CD4-positive, alpha-beta T cell treated with Interleukin-21 for 1 hour (primary cell): ENCODE measurements around the gene FRMPD4.

Experiments
- DNase-seq: peaks from one replicate; pipeline ENCODE4 v3.0.0-alpha.2; 2020

Gene FRMPD4

DNA sequence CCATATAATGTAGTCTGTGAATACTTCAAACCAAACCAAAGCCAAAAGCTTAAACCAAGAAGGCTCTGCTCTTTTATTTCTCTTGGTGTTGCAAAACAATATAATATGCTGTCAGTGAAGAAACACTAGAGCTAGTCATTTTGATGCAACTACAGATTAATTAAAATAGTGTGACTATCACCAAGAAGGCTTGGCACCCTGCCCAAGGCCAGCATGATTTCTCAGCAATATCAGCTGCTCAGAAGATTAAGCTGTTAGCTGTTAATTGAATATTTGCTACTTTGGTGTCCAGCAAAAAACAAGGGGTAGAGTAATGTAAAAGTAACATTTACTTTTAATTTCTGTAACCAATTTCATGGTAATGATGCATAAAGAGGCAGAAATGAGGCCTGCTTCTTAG lies 548.1 kb downstream of the FRMPD4 start:
- no peak for DNase-seq

DNA sequence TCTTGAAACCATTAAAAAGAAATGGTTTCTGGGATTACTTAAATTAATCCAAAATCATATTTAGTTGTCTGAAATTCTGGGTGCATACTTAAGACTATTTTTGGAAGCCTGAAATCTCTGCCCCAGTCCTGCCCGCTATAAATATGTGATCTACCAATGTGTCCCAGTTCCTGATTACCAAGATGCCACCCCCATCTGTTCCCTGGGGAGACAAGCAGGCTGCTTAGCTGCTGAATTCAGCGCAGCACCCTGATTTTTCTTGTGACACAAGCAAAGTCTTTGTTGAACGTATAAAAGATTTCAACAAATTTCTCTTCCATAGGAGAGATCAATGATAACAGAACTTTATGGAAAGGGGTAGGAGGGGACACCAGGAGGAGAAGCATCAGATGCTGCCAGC lies 552.4 kb downstream of the FRMPD4 start:
- DNase-seq: no peak

DNA sequence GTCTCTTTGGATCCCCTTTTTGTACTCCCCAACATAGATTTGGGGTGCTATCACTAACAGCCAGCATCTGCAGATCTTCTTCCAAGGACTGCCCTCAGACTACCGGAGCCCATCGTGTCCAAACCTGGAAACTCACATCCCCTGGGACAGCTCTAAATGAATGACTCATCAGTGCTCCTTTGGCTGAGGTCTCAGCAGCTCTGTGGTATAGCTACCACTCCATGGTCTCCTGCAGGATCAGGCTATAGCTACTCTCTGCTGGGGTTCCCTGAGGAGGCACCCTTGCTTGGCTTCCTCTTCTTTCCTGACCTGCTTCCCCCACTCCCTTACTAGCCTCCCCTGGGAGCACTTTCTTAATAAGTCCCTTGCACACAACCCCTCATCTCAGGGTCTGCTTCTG lies 555.5 kb downstream of the FRMPD4 start:
- DNase-seq: no peak

DNA sequence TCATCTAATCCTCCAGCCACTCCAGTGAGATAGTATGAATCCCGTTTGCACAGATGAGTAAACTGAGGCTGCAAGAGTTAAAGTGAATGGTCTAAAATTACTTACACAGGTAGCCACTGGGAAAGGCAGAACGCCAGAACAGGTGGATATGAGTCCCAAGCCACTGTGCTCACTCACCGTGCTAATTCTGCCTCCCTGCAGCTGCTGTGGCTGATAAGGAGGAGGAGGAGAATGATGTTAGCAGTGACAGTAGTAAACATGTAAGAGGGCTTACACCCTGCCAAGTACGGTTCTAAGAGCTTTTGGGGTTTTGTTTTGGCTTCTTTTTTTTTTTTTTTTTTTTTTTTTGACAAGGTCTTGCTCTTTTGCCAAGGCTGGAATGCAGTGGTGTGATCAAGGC lies 562.5 kb downstream of the FRMPD4 start:
- DNase-seq: no peak

DNA sequence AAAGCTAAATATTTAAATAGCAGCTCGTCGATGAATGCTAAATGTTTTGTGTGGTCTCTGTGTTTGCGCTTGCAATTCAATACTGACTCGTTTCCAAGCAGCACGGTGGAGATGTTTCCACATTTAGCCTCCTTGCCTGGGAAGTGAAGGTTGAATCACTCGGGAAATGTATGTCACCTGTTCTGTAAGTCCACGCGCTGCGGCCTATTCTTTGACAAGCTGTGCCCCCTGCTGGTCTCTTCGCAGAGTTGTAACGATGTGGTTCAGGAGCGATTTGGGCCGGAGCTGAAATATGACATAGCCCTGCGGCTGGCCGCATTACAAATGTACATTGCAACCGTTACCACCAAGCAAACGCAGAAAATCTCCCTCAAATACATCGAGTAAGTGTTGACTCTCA lies 563.4 kb downstream of the FRMPD4 start:
- DNase-seq: peak; percentile 1

DNA sequence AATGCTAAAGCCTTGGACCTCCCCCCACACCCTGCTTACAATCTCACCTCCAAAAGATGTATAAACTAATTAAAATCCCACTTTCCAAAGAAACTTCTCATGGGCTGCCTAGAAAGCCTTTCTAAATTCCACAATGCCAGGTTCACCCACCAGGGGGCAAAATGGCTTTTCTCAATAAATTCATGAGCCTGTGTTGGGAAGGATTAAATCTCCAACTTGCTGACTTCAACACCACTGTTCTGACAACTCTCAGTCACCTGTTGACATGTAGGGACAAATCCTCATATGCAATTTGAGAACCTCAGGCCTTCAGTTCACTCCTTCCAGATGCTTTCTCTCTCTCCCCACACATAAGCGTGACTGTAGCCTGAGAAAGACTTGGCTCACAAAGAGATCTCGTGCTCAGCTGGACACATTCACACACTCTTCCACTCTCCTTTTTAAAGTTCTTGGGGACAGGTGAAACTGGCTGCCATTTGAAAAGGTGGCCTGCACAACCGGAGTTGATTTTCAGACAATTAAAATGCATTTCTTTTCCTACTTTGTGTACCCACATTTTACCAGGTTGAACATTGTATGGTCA lies 564.3 kb downstream of the FRMPD4 start:
- no peak for DNase-seq

DNA sequence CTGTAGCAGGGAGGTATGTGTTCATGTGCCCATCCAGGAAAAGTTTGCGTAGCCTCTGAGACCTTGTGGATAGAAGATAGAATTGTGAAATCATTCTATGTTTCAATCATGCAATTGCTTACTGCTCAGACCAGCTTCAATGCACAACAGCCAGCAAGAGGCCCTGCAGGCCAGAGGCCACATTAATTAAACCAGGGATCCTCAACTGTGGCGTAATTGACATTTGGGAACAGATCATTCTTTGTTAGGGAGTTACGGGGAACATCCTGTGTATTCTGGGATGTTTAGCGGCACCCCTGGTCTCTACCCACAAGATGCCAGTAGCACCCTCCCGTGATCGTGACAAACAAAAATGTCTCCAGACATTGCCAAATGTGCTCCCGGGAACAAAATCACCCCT lies 566.4 kb downstream of the FRMPD4 start:
- DNase-seq: no peak

DNA sequence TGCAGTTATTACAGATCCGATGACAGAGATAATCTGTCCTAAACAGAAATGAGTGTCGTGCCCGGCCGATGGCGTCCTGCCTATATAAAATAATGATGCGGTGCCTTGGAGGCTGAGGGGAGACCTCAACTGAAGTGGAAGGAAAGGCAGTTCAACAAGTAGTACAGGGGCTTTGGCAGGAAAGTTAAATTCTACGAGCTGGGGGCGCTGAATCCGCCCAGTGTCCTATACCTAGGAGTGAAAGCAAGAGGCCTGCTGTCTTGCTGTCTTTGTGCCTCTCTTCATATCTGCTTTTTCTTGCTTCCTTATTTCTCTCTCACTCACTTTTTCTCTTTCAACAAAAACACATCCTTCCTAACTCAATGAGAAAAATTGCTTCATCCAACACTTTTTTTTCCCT lies 570.8 kb downstream of the FRMPD4 start:
- no peak for DNase-seq

DNA sequence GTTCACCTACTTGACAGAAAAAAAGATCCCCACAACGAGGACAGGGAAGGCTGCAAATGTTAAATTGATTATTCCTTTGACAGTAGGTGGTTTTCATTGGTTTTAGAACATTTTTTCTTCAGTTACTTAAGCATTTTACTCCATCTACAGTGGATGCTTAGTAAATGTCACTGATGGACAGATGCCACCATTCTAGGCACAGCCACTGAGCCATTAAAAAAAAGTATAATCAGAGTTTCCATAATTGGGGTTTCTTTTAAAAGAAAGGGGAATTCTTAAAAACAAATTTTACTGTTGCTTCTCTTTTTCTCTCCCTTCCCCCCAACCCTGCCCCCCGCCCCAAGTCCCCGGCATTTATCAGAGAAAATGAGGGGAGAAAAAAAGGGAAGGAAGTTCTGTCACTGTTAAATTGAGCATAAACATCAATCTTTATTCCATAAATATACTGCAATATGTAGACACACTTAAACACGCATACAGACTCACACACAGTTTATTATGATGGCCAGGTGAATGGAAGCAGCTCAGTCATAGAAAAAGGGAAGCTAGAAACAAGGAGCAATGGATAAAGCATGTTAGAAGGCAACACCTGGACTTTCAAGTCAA lies 573.3 kb downstream of the FRMPD4 start:
- no peak for DNase-seq

DNA sequence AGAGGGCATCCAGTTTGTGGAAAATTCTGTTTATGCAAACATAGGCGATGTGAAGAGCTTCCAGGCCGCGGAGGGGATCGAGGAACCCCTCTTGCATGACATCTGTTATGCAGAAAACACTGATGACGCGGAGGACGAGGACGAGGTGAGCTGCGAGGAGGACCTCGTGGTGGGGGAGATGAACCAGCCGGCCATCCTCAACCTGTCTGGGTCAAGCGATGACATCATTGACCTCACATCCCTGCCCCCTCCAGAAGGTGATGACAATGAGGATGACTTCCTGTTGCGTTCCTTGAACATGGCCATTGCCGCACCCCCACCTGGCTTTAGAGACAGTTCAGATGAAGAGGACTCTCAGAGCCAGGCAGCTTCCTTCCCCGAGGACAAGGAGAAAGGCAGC lies 578.3 kb downstream of the FRMPD4 start:
- no peak for DNase-seq

DNA sequence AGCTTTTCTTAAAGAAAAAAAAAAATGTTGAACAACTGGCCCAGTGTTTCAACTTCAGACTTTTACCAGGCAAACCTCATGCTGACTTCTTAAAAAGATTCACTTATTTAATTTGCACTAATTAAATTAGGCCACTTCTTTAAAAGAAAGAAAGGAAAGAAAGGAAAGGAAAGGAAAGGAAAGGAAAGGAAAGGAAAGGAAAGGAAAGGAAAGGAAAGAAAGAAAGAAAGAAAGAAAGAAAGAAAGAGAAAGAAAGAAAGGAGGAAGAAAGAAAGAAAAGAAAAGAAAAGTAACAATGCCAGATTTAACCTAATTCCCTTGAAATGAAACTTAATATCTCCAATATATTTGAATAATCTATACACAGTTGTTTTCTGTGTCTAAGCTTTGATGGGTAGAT lies 581.6 kb downstream of the FRMPD4 start:
- DNase-seq: no peak

DNA sequence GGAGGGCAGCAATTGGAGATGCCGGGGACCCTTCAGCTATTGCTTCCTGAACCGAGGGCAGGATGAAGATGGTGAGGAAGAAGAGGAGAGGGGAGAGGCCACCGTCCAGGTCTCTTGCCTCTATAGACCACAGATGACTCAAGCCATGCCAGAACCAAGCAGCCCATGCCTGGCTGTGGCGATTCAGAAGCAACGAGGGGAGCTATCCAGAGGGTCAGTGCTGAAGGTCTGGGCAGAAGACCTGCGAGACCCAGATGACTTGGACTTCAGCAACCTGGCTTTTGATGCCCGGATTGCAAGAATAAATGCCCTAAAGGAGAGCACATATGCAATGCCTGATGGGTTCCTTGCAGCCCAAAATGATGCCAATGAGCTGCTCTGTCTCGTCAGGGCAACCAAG lies 582.8 kb downstream of the FRMPD4 start:
- no peak for DNase-seq

DNA sequence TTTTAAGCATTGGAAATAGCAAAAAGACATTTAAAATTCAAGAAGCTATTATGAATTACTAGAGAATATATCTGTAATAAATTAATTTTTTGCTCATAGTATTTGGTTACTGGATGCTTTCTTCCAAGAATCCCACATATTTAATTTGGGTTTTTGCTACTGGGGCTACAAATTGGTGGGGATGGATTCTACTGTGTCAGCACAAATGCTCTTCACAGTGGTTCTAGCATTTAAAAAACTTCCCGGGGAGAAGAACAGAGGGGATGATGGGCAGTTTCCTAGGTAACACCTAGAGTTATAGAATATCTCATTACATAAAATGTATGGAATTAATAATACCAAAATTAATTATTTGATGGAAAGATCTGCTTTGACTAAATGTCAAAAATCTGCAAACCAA lies 584.0 kb downstream of the FRMPD4 start:
- no peak for DNase-seq

DNA sequence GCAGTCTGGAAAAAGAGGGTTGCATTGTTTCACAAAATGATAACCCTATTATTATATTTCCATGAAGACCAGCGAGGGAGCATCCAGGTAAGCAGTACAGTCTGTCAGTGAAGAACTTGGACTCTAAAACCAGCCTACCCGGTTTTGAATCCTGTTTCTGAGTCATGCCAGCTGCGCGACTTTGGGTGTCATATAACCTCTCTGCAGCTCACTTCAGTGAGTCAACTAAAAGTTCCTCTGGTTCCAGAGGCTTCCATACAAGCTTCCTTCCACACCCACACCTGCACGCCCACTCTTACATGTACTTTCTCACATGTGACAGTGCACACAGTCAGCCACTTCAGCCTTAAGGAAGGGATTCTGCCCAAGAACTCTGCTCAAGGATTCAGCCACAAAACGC lies 603.1 kb downstream of the FRMPD4 start:
- no peak for DNase-seq

DNA sequence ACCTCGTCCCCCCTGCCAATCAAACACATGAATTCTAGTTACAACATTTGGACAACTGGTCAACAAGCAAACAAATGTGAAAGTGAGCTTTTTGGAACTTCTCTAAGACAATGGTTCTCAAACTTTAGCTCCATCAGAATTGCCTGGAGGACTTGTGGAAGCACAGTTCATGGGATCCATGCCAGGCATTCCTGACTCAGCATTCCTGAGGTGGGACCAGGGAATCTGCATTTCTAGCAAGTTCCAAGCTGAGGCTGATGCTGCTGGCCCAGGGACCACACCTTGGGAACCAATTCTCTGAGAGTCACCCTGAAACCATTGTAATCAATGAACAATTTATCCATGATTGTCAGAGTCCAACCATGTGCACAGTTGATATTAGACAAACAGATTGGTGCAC lies 609.2 kb downstream of the FRMPD4 start:
- no peak for DNase-seq

DNA sequence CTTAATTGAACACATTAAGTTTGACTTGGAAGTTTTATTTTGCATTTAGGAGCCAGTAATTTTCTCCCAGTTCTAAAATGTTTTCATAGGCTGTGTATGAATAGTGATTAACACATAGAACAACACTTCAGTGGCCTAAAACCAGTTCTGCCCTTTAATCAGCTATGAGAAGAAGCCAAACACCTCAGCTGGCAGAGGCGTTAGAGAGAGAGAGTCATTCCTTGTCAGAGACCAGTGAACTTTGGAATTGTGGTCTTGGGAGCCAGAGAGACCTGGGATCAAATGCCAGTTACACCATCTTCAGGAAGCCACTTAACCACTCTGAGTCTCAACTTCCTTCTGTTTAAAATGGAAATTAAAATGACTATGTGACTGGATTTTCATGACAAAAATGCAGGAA lies 613.6 kb downstream of the FRMPD4 start:
- no peak for DNase-seq

DNA sequence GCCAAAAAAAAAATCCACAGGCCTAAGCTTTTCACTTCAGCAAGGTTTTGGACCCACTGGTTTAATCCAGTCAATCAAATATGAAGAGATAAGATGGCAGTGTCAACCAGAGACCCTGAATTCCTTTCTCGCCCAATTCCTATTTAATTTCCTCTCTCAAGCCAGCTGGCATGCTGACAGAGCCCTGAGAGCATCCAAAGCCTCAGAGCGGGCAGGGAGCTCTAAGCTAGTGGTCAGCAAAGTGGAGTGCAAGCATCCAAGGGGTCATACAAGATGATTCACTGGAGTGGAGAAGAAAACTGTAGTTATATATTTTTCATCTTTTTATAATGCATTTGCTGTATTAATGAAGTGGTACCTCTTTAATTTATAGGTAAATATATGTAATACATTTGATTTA lies 615.1 kb downstream of the FRMPD4 start:
- DNase-seq: no peak

DNA sequence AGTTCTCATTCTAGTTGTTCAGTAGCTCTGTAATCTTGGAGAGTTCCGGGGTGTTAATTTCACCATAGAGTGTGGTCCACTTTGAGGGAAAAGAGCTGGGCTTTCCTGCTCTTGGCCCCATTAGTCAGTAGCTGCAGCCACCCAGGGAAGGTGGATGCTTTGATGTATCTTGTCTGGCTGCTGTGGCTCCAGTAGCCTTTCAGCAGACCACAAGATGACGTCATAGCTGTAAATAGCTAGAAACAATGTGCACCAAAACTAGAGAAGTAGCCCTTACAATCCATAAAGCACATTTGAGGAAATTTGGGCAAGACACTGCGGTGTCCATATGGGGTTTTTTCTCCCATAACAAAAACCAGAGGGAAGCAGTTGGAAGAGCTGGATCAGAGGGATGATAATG lies 620.0 kb downstream of the FRMPD4 start:
- no peak for DNase-seq

DNA sequence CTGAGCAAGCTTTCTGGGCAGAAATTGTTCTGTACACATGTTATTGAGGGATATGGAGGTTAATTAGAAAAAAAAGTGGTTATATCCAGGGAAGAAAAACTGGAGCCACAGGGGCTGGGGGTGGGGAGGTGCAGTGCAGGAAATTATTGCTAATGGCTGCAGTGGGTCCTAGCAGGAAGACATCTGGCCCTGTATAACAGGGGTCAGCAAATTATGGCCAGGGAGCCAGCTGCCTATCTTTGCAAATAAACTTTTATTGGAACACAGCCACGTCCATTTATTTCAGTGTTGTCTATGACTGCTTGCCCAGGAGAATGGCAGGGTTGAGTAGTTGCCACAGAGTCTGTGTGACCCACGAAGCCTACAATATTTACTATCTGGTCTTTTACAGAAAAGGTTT lies 629.6 kb downstream of the FRMPD4 start:
- DNase-seq: no peak

DNA sequence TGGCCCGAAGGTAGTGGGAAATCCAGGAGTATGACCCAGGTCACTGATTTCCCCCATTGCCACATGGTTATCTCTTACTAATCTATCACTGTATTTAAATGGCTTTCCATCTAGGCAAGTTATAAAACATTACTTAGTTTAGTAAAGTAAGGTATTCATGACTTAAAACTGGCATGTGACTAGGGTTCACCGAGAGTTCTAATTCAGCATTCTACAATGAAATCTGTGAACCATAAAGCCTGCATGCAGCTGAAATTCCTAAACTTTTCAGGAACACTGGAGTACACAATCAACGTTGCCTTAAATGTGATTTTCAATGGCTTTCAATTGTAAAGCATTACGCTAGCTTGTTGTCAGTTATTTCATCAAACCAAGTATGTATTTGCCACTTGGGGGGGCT lies 630.2 kb downstream of the FRMPD4 start:
- DNase-seq: no peak

DNA sequence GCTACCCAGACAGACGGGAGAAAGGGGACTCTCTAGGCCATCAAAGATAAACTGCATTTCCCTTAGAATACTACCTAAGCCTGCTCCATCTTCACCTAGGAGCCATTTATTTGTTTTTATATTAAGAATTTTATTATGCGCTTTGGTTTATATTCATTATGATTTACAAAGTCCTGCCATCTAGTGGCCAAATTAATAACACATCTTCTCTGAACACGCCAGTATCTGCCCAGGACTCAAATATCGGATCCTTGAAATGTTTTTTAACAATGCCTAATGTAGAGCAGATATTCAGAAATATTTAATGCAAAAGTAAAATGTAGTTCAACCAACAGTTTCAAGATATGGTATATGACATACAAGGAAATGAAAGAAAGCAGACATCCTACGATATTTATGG lies 632.2 kb downstream of the FRMPD4 start:
- DNase-seq: peak; percentile 33

DNA sequence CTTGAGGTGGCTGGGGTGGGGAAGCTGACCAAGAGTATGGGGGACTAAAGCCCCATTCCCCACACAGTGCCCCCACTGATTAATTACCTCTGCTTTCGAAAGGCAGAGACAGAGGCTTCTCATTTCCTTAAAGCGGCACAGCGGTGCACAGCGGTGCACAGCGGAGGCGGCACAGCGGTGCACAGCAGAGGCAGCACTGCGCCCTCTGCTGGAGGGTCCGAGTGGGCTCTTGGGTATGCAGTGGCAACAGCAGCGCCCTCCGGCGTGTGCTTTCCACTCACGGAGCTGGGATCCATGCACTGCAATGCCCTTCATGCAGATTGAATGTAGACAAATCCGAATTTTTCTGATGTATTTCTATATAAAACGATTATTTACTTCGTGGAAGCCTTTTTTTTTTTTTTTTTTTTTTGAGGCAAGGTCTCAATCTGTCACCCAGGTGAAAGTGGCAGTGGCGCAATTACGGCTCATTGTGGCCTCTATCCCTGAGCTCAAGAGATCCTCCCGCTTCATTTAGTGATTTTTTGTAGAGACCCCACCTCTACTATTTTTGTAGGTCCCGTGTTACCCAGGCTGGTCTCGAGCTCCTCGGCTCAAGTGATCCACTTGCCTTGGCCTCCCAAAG lies 633.3 kb downstream of the FRMPD4 start:
- peak; percentile 71 for DNase-seq
